ENCODE data around the gene MICB.
A peak's percentile ranks its signal among the peaks of the same experiment; 100 is the strongest.

Gene MICB

GRCh38 chr6:31529329-31530150, 31.6 kb downstream of the MICB start:
- no peak overlapping the region for H3K9ac ChIP-seq
- H3K4me2 ChIP-seq (ENCODE audit: low read length) = no peak overlapping the region
- no peak overlapping the region for H3K27ac ChIP-seq
- no peaks in the 10 kb centered on the region for H3K79me2 ChIP-seq
- no peaks in the 10 kb centered on the region for H3K27me3 ChIP-seq (ENCODE audit: control insufficient read depth, insufficient read depth, low read length)
- H3K4me1 ChIP-seq = peaks cover 6% of the 10 kb centered on the region
- H3K36me3 ChIP-seq (ENCODE audit: control insufficient read depth, insufficient read depth, low read length) = no peaks in the 10 kb centered on the region
- no peaks in the 10 kb centered on the region for H3K9me3 ChIP-seq (ENCODE audit: control insufficient read depth, low read length)
- H2AFZ ChIP-seq = no peak overlapping the region
- TF ChIP-seq CTCF (IDR thresholded peaks at IDR 0.05) = no peak
- no peak overlapping the region for H3K4me3 ChIP-seq (ENCODE audit: low read depth, low read length)

- H3K36me3 ChIP-seq (ENCODE audit: control insufficient read depth, insufficient read depth, low read length) = no peaks in the 10 kb centered on the region
- peaks cover 6% of the 10 kb centered on the region for H3K4me1 ChIP-seq
- no peak overlapping the region for H2AFZ ChIP-seq
- TF ChIP-seq CTCF (IDR thresholded peaks at IDR 0.05) = no peak
- H3K4me3 ChIP-seq (ENCODE audit: low read depth, low read length) = no peak overlapping the region
- no peaks in the 10 kb centered on the region for H3K79me2 ChIP-seq
- no peaks in the 10 kb centered on the region for H3K9me3 ChIP-seq (ENCODE audit: control insufficient read depth, low read length)
- no peak overlapping the region for H3K9ac ChIP-seq
- no peak overlapping the region for H3K4me2 ChIP-seq (ENCODE audit: low read length)
- no peaks in the 10 kb centered on the region for H3K27me3 ChIP-seq (ENCODE audit: control insufficient read depth, insufficient read depth, low read length)
- no peak overlapping the region for H3K27ac ChIP-seq
Observed at GRCh38 chr6:31530659-31531058, 32.7 kb downstream of the MICB start.

- Histone ChIP-seq H2AFZ (no peak overlapping the region), H3K9ac (no peak overlapping the region), H3K27me3 (ENCODE audit: control insufficient read depth, insufficient read depth, low read length) (no peaks in the 10 kb centered on the region), H3K4me3 (ENCODE audit: low read depth, low read length) (no peak overlapping the region), H3K27ac (no peak overlapping the region), H3K4me1 (peaks cover 6% of the 10 kb centered on the region), H3K4me2 (ENCODE audit: low read length) (no peak overlapping the region), H3K9me3 (ENCODE audit: control insufficient read depth, low read length) (no peaks in the 10 kb centered on the region), H3K36me3 (ENCODE audit: control insufficient read depth, insufficient read depth, low read length) (no peaks in the 10 kb centered on the region), H3K79me2 (no peaks in the 10 kb centered on the region)
- TF ChIP-seq CTCF (IDR thresholded peaks at IDR 0.05) = no peak
Observed at GRCh38 chr6:31531162-31531561, 33.2 kb downstream of the MICB start.

GRCh38 chr6:31531771-31532643, 34.1 kb downstream of the MICB start:
- H2AFZ ChIP-seq = no peak overlapping the region
- H3K27ac ChIP-seq = peak overlapping the region; percentile 34
- no peaks in the 10 kb centered on the region for H3K27me3 ChIP-seq (ENCODE audit: control insufficient read depth, insufficient read depth, low read length)
- no peak overlapping the region for H3K4me3 ChIP-seq (ENCODE audit: low read depth, low read length)
- no peak for TF ChIP-seq CTCF (IDR thresholded peaks at IDR 0.05)
- H3K9me3 ChIP-seq (ENCODE audit: control insufficient read depth, low read length) = no peaks in the 10 kb centered on the region
- H3K36me3 ChIP-seq (ENCODE audit: control insufficient read depth, insufficient read depth, low read length) = no peaks in the 10 kb centered on the region
- H3K9ac ChIP-seq = no peak overlapping the region
- peaks cover 6% of the 10 kb centered on the region for H3K4me1 ChIP-seq
- no peaks in the 10 kb centered on the region for H3K79me2 ChIP-seq
- H3K4me2 ChIP-seq (ENCODE audit: low read length) = no peak overlapping the region

Data from parathyroid adenoma (tissue), 2 donors.